Glutamatergic neuron (in vitro differentiated cells): ENCODE results near the gene TBC1D8. TPM values are rescaled to one million over a fixed set of nuclear protein-coding genes. Genes with fewer than 3 reads are reported as not detected.

ENCODE experiments used
- DNase-seq: peaks from one replicate; pipeline ENCODE4 v3.0.0; 2022
- H3K27ac Mint-ChIP-seq: one replicate; pipeline ENCODE4 v1.8.0; 2020; ENCODE audit warnings: mild to moderate bottlenecking, mixed read lengths, inconsistent platforms; ENCODE audit not compliant: unreplicated experiment
- H3K27me3 Mint-ChIP-seq: one replicate; pipeline ENCODE4 v1.8.0; 2020; ENCODE audit warnings: mild to moderate bottlenecking, moderate library complexity, mixed read lengths, inconsistent platforms; ENCODE audit not compliant: unreplicated experiment
- H3K36me3 Mint-ChIP-seq: one replicate; pipeline ENCODE4 v1.8.0; 2020; ENCODE audit warnings: mild to moderate bottlenecking, mixed read lengths, inconsistent platforms; ENCODE audit not compliant: unreplicated experiment
- H3K4me1 Mint-ChIP-seq: one replicate; pipeline ENCODE4 v1.8.0; 2020; ENCODE audit warnings: mild to moderate bottlenecking, low read depth, mixed read lengths, inconsistent platforms; ENCODE audit not compliant: unreplicated experiment
- H3K4me3 Mint-ChIP-seq: one replicate; pipeline ENCODE4 v1.8.0; 2020; ENCODE audit warnings: mild to moderate bottlenecking, mixed read lengths, inconsistent platforms; ENCODE audit not compliant: unreplicated experiment
- H3K9me3 Mint-ChIP-seq: one replicate; pipeline ENCODE4 v1.8.0; 2020; ENCODE audit warnings: mild to moderate bottlenecking, moderate library complexity, mixed read lengths, inconsistent platforms; ENCODE audit not compliant: unreplicated experiment
- CTCF ChIP-seq: fragments of 200-600 bp; sonication (generic); IDR thresholded peaks from one replicate; pipeline ENCODE4 v1.5.0; 2021; ENCODE audit not compliant: partially characterized antibody, unreplicated experiment
- total RNA-seq: library from RNA; stranded (reverse); fragmentation: NEBNext Ultra II Directional; extraction: Animal tissue kit (Norgen Biotek cat#: 25700); gene quantifications from one replicate; pipeline ENCODE4 v1.2.1, GENCODE V29; 2021; ENCODE audit not compliant: unreplicated experiment

Gene TBC1D8
- total RNA-seq, 1 donor from 2014 or later = 14.6 TPM

GRCh38 chr2:100967716-100968115 is 183.5 kb downstream of the TBC1D8 start:
- no peaks in the 10 kb centered on the region for H3K36me3 Mint-ChIP-seq
- H3K4me3 Mint-ChIP-seq = no peak overlapping the region
- no peak for TF ChIP-seq CTCF
- no peak for DNase-seq
- H3K4me1 Mint-ChIP-seq = no peaks in the 10 kb centered on the region
- no peaks in the 10 kb centered on the region for H3K9me3 Mint-ChIP-seq
- H3K27ac Mint-ChIP-seq = no peak overlapping the region
- peaks cover 2% of the 10 kb centered on the region for H3K27me3 Mint-ChIP-seq

GRCh38 chr2:100965596-100965995 is 185.6 kb downstream of the TBC1D8 start:
- TF ChIP-seq CTCF = no peak
- Mint-ChIP-seq H3K36me3 (no peaks in the 10 kb centered on the region), H3K4me1 (no peaks in the 10 kb centered on the region), H3K27ac (no peak overlapping the region), H3K27me3 (peaks cover 2% of the 10 kb centered on the region), H3K4me3 (no peak overlapping the region), H3K9me3 (peaks cover 2% of the 10 kb centered on the region)
- no peak for DNase-seq

- Mint-ChIP-seq H3K4me1 (no peaks in the 10 kb centered on the region), H3K27ac (no peak overlapping the region), H3K4me3 (no peak overlapping the region), H3K9me3 (peaks cover 2% of the 10 kb centered on the region), H3K27me3 (peaks cover 2% of the 10 kb centered on the region), H3K36me3 (no peaks in the 10 kb centered on the region)
- no peak for TF ChIP-seq CTCF
- no peak for DNase-seq
Measured at GRCh38 chr2:100964681-100965169, 186.5 kb downstream of the TBC1D8 start.

- no peak for DNase-seq
- Mint-ChIP-seq H3K4me1 (no peaks in the 10 kb centered on the region), H3K36me3 (no peaks in the 10 kb centered on the region), H3K27ac (no peak overlapping the region), H3K4me3 (no peak overlapping the region), H3K27me3 (peaks cover under 1% of the 10 kb centered on the region), H3K9me3 (peaks cover 2% of the 10 kb centered on the region)
- no peak for TF ChIP-seq CTCF
Measured at GRCh38 chr2:100964222-100964621, 187.0 kb downstream of the TBC1D8 start.

- Mint-ChIP-seq H3K36me3 (no peaks in the 10 kb centered on the region), H3K4me3 (no peak overlapping the region), H3K27me3 (no peaks in the 10 kb centered on the region), H3K4me1 (no peaks in the 10 kb centered on the region), H3K9me3 (peaks cover 2% of the 10 kb centered on the region), H3K27ac (no peak overlapping the region)
- TF ChIP-seq CTCF = no peak
- DNase-seq = no peak
Measured at GRCh38 chr2:100963026-100963375, 188.2 kb downstream of the TBC1D8 start.
